NB4 (cell line): ENCODE data around the gene CDC42BPA.

ENCODE experiments used
- CTCF ChIP-seq: IDR thresholded peaks from one replicate; pipeline ENCODE4 v1.5.1; 2012; ENCODE audit warnings: low read depth, low read length
- MAX ChIP-seq: IDR thresholded peaks from 2 replicates; pipeline ENCODE4 v1.6.1; 2011; ENCODE audit warnings: low read depth, low read length
- MYC ChIP-seq: IDR thresholded peaks from 2 replicates; pipeline ENCODE4 v1.6.1; 2011; ENCODE audit warnings: low read depth, low read length
- POLR2A ChIP-seq: IDR thresholded peaks from 2 replicates; pipeline ENCODE4 v1.6.1; 2011; ENCODE audit warnings: mild to moderate bottlenecking; ENCODE audit not compliant: insufficient read length; ENCODE audit errors: extremely low read depth

- TF ChIP-seq CTCF (no peak), POLR2A (no peak), MAX (no peak), MYC (no peak)
Observed at GRCh38 chr1:226966683-226967082, 351.6 kb downstream of the CDC42BPA start.
